Endothelial cell of umbilical vein (primary cell): ENCODE data around the gene AP3S1. TPM values are rescaled to one million over a fixed set of nuclear protein-coding genes. Genes with fewer than 3 reads are reported as not detected.

Experiments
- BruUV-seq: library from RNA; stranded (reverse); fragments of 400-500 nt; replicated peaks from 2 replicates; lab custom pipeline; 2021; lab: Mats Ljungman, UMichigan
- CTCF ChIA-PET: fragments of 300-600, 350-600 bp; sonication (Branson Sonifier 250); formaldehyde crosslinking; loops from one replicate; lab custom pipeline; 2021; ENCODE audit warnings: antibody characterized with exemption, inconsistent platforms; lab: Charles Lee
- POLR2A ChIA-PET: fragments of 300-600, 350-600 bp; sonication (Branson Sonifier 250); formaldehyde crosslinking; loops from one replicate; lab custom pipeline; 2021; ENCODE audit warnings: antibody characterized with exemption, inconsistent platforms; lab: Charles Lee
- DNase-seq: peaks from one replicate; pipeline ENCODE4 v3.0.0-alpha.2; 2011; ENCODE audit warnings: low read depth, low spot score
- FAIRE-seq: peaks from 2 replicates; lab custom pipeline; 2011; peaks lifted over from hg19 to GRCh38; lab: Jason Lieb, UNC
- H2AFZ ChIP-seq: 2 replicates; pipeline ENCODE4 v1.6.0; 2012; ENCODE audit warnings: low read depth, low read length, control low read depth, inconsistent platforms
- H3K27ac ChIP-seq: 2 replicates; pipeline ENCODE4 v1.5.1; 2011; ENCODE audit warnings: low read depth, mild to moderate bottlenecking, control low read depth, low read length, moderate library complexity; ENCODE audit not compliant: insufficient read depth
- H3K27me3 ChIP-seq, 2 experiments: 2 replicates each; pipeline versions ENCODE4 v1.6.0 to v1.6.1; 2011; ENCODE audit warnings: low read length in 2 of 2, mixed read lengths in 1 of 2; ENCODE audit not compliant: control insufficient read depth in 2 of 2, insufficient read depth in 2 of 2
- H3K36me3 ChIP-seq, 2 experiments: 2 replicates in 1 of 2; 3 replicates in 1 of 2; pipeline ENCODE4 v1.5.1; 2011; ENCODE audit warnings: low read length in 2 of 2, mild to moderate bottlenecking in 1 of 2, moderate library complexity in 1 of 2; ENCODE audit not compliant: control insufficient read depth in 2 of 2, insufficient read depth in 2 of 2; ENCODE audit errors: extremely low read depth in 1 of 2
- H3K4me1 ChIP-seq: 3 replicates; pipeline ENCODE4 v1.5.1; 2011; ENCODE audit warnings: mild to moderate bottlenecking, low read length; ENCODE audit not compliant: control insufficient read depth, insufficient read depth; ENCODE audit errors: extremely low read depth
- H3K4me2 ChIP-seq: 2 replicates; pipeline ENCODE4 v1.6.1; 2011; ENCODE audit warnings: low read length, control low read depth, mixed read lengths; ENCODE audit not compliant: insufficient read depth
- H3K4me3 ChIP-seq, 3 experiments: fragments of 200-600 bp in 1 of 3; sonication (generic), shearing (Covaris generic) in 1 of 3; replicated peaks in 1 of 3; 2 replicates each; pipeline ENCODE4 v1.5.1; 2011 to 2016; ENCODE audit warnings: control low read depth in 3 of 3, low read length in 3 of 3, mild to moderate bottlenecking in 2 of 3, inconsistent platforms in 1 of 3, low read depth in 1 of 3, moderate library complexity in 1 of 3; ENCODE audit not compliant: insufficient read depth in 1 of 3
- H3K79me2 ChIP-seq: 2 replicates; pipeline ENCODE4 v1.6.0; 2012; ENCODE audit warnings: low read length, inconsistent platforms; ENCODE audit not compliant: control insufficient read depth, insufficient read depth
- H3K9ac ChIP-seq: replicated peaks from 2 replicates; pipeline ENCODE3; 2011; ENCODE audit warnings: low read length, control low read depth; ENCODE audit not compliant: insufficient read depth; ENCODE audit errors: extremely low read depth
- H3K9me1 ChIP-seq: replicated peaks from 3 replicates; pipeline ENCODE4 v1.6.0; 2011; ENCODE audit warnings: mild to moderate bottlenecking, low read length; ENCODE audit not compliant: control insufficient read depth, insufficient read depth; ENCODE audit errors: extremely low read depth
- H3K9me3 ChIP-seq: replicated peaks from 2 replicates; pipeline ENCODE4 v1.5.1; 2012; ENCODE audit warnings: low read length, inconsistent platforms; ENCODE audit not compliant: control insufficient read depth, insufficient read depth
- H4K20me1 ChIP-seq: replicated peaks from 2 replicates; pipeline ENCODE3; 2011; ENCODE audit warnings: mild to moderate bottlenecking, low read length; ENCODE audit not compliant: control insufficient read depth, insufficient read depth; ENCODE audit errors: extremely low read depth
- CTCF ChIP-seq, 2 donors: IDR thresholded peaks; 1 replicate in 1 of 2; 2 replicates in 1 of 2; pipeline ENCODE4 v1.5.1; 2011; ENCODE audit warnings: low read length in 2 of 2, mild to moderate bottlenecking in 2 of 2, moderate library complexity in 2 of 2, control low read depth in 1 of 2, inconsistent platforms in 1 of 2, low read depth in 1 of 2; ENCODE audit not compliant: insufficient read depth in 1 of 2; ENCODE audit errors: extremely low read depth in 1 of 2
- EZH2 ChIP-seq: IDR thresholded peaks from 2 replicates; pipeline ENCODE4 v1.6.1; 2012; ENCODE audit warnings: borderline replicate concordance, low read depth, mild to moderate bottlenecking, moderate library complexity, low read length, inconsistent platforms; ENCODE audit not compliant: severe bottlenecking
- FOS ChIP-seq: IDR thresholded peaks from 2 replicates; pipeline ENCODE4 v1.6.1; 2011; ENCODE audit warnings: mild to moderate bottlenecking, low read length, moderate library complexity, borderline replicate concordance; ENCODE audit not compliant: insufficient read depth
- GATA2 ChIP-seq: IDR thresholded peaks from 2 replicates; pipeline ENCODE4 v1.7.0; 2011; ENCODE audit warnings: low read depth, mild to moderate bottlenecking, moderate library complexity, mixed read lengths, low read length; ENCODE audit not compliant: insufficient read length, insufficient read depth
- JUN ChIP-seq: IDR thresholded peaks from 2 replicates; pipeline ENCODE4 v1.6.1; 2011; ENCODE audit warnings: borderline replicate concordance, low read depth; ENCODE audit not compliant: insufficient read length, insufficient read depth
- MAX ChIP-seq: IDR thresholded peaks from 2 replicates; pipeline ENCODE4 v1.6.1; 2011; ENCODE audit not compliant: insufficient read depth, insufficient read length
- MYC ChIP-seq: IDR thresholded peaks from one replicate; pipeline ENCODE4 v1.6.1; 2011; ENCODE audit warnings: mild to moderate bottlenecking, low read depth, low read length
- POLR2A ChIP-seq: IDR thresholded peaks from 2 replicates; pipeline ENCODE4 v1.6.1; 2012; ENCODE audit warnings: low read depth, mild to moderate bottlenecking, control low read depth, low read length
- POLR2AphosphoS5 ChIP-seq: IDR thresholded peaks from 2 replicates; pipeline ENCODE4 v1.6.1; 2012; ENCODE audit warnings: low read depth, mild to moderate bottlenecking, control low read depth, low read length, moderate library complexity; ENCODE audit not compliant: insufficient read depth
- dilution Hi-C: fragments of 300-500 bp; cut with MboI; formaldehyde crosslinking; loops from one replicate; pipeline ENCODE4 v1.15.0; 2019; ENCODE audit warnings: low sequenced_read_pairs; ENCODE audit not compliant: extremely low pct_ligation_motif_present
- intact Hi-C: fragments of 100-400 bp; cut with micrococcal nuclease; formaldehyde crosslinking; loops from one replicate; pipeline ENCODE4 v1.10.0; 2022
- polyA plus RNA-seq, 4 experiments: library from polyadenylated mRNA; depleted of rRNA in 3 of 4; stranded (reverse) in 3 of 4; unstranded in 1 of 4; fragments of >200 nt; gene quantifications; 2 replicates each; pipeline versions ENCODE4 v1.2.1 to v1.2.3, GENCODE V29; 2011 to 2012; ENCODE audit warnings: missing spikeins in 1 of 4
- total RNA-seq: library from RNA; stranded (reverse); gene quantifications from 2 replicates; pipeline ENCODE4 v1.2.3, GENCODE V29; 2021

The AP3S1 gene
- total and polyA plus RNA-seq, 2 donors (not counting 3 experiments of a cell fraction or from before 2014, with no cell fraction given) = 26.5 to 85.7 TPM

- dilution Hi-C loops (no loop called here), intact Hi-C loops (loop anchor here (2.0 kb wide), 1 partner anchor 21 kb away; no protein-coding TSS in a partner anchor)
- Histone ChIP-seq H3K27ac (no peak overlapping the region), H3K9me3 (no peaks in the 10 kb centered on the region), H3K4me2 (no peak overlapping the region), H3K4me3 (no peak overlapping the region), H3K9ac (no peak overlapping the region), H3K4me1 (peaks cover 6% of the 10 kb centered on the region), H3K9me1 (no peaks in the 10 kb centered on the region), H3K79me2 (no peaks in the 10 kb centered on the region), H2AFZ (no peak overlapping the region), H3K27me3 (peaks cover 27 to 38% of the 10 kb centered on the region in 2 experiments), H3K36me3 (no peaks in the 10 kb centered on the region), H4K20me1 (no peaks in the 10 kb centered on the region)
- ChIA-PET CTCF (no interaction called here), POLR2A (no interaction called here)
- BruUV-seq = no TSS peak
- TF ChIP-seq POLR2AphosphoS5 = no peak
- TF ChIP-seq FOS = no peak
- no peak for TF ChIP-seq POLR2A
- no peak for TF ChIP-seq MYC
- TF ChIP-seq JUN = no peak
- DNase-seq (no peak), FAIRE-seq (no peak)
These were observed 24.3 kb upstream of the AP3S1 start for GRCh38 chr5:115817386-115817785.

DNA sequence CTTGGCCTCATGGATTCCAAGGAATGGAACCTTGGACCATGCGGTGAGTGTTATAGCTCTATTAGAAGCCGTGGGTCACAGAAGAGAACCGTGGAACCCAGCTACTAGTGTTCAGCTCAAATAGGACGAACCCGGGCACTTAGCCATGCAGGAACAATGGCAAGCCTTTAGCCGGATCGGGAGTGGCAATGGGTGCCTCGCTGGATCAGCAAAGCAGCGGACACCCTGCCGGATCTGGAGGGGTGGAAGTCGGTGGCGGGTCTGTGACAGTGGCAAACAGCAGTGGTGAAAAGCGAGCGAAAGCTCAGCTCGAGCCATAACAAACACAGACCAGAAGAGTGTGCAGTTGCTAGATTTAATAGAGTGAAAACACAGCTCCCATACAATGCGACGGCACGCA is 22.9 kb upstream of the AP3S1 start:
- H3K79me2 ChIP-seq = no peaks in the 10 kb centered on the region
- BruUV-seq = no TSS peak
- H3K27ac ChIP-seq = no peak overlapping the region
- H3K9me1 ChIP-seq = no peaks in the 10 kb centered on the region
- peaks cover 26 to 36% of the 10 kb centered on the region in 2 experiments for H3K27me3 ChIP-seq
- DNase-seq = no peak
- no peak for TF ChIP-seq MYC
- TF ChIP-seq CTCF (IDR thresholded peaks at IDR 0.05; ENCODE audit: extremely low read depth in 1 of 2, insufficient read depth in 1 of 2, low read depth in 1 of 2, low read length in 2 of 2) = no peak
- no peak for TF ChIP-seq POLR2AphosphoS5
- TF ChIP-seq MAX = no peak
- no peak for TF ChIP-seq JUN
- no peak for TF ChIP-seq POLR2A
- no peak for TF ChIP-seq GATA2
- no peak for TF ChIP-seq FOS
- no peak for TF ChIP-seq EZH2
- ChIA-PET POLR2A (no interaction called here), CTCF (interaction anchor here (0.9 to 1.3 kb wide), 2 partner anchors 9 to 13 kb away, joined by 3 to 4 read pairs; no protein-coding TSS in a partner anchor)
- H3K36me3 ChIP-seq = no peaks in the 10 kb centered on the region
- no peak overlapping the region for H3K4me3 ChIP-seq
- intact Hi-C loops = no loop called here
- H3K9me3 ChIP-seq = no peaks in the 10 kb centered on the region
- no peak overlapping the region for H3K9ac ChIP-seq
- no peak for FAIRE-seq
- no peaks in the 10 kb centered on the region for H4K20me1 ChIP-seq
- H3K4me1 ChIP-seq = peaks cover 6% of the 10 kb centered on the region
- H3K4me2 ChIP-seq = no peak overlapping the region
- no peak overlapping the region for H2AFZ ChIP-seq
- dilution Hi-C loops = no loop called here
